Measurements from ENCODE around the gene GRAMD2A. TPM values are rescaled to one million over a fixed set of nuclear protein-coding genes. Genes with fewer than 3 reads are reported as not detected.

The GRAMD2A gene
- total and polyA plus RNA-seq, 2 experiments from 2014 or later: 4.4 to 4.6 TPM

GRCh38 chr15:72117486-72118016, 80.0 kb downstream of the GRAMD2A start:
- H3K9me2 ChIP-seq (replicated peaks; ENCODE audit: insufficient read depth): no peaks in the 10 kb centered on the region
- H3K27ac ChIP-seq: peak overlapping the region; percentile 95
- H3K36me3 ChIP-seq (replicated peaks; ENCODE audit: insufficient read depth, low read depth): no peaks in the 10 kb centered on the region
- H3K27me3 ChIP-seq: no peaks in the 10 kb centered on the region
- no peak for TF ChIP-seq EZH2phosphoT487 (IDR thresholded peaks at IDR 0.05; ENCODE audit: low read depth, severe bottlenecking, unreplicated experiment)
- no peak for TF ChIP-seq EZH2 (IDR thresholded peaks at IDR 0.05; ENCODE audit: borderline replicate concordance)
- TF ChIP-seq, protein P1, sequence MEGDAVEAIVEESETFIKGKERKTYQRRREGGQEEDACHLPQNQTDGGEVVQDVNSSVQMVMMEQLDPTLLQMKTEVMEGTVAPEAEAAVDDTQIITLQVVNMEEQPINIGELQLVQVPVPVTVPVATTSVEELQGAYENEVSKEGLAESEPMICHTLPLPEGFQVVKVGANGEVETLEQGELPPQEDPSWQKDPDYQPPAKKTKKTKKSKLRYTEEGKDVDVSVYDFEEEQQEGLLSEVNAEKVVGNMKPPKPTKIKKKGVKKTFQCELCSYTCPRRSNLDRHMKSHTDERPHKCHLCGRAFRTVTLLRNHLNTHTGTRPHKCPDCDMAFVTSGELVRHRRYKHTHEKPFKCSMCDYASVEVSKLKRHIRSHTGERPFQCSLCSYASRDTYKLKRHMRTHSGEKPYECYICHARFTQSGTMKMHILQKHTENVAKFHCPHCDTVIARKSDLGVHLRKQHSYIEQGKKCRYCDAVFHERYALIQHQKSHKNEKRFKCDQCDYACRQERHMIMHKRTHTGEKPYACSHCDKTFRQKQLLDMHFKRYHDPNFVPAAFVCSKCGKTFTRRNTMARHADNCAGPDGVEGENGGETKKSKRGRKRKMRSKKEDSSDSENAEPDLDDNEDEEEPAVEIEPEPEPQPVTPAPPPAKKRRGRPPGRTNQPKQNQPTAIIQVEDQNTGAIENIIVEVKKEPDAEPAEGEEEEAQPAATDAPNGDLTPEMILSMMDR (IDR thresholded peaks at IDR 0.05; ENCODE audit: poor library complexity): no peak
- peak overlapping the region; percentile 91 for H3K4me2 ChIP-seq
- peak overlapping the region; percentile 76 for H2AFZ ChIP-seq
- WGBS (ENCODE audit: low lambda C conversion rate, missing lambda C conversion rate): 2% methylated on average over 17 of the region's 59 CpGs
- H3K9me3 ChIP-seq (ENCODE audit: low read depth): no peaks in the 10 kb centered on the region
- H3K4me3 ChIP-seq: peak overlapping the region; percentile 95
- H3K79me2 ChIP-seq: peaks cover 63% of the 10 kb centered on the region
- H4K20me1 ChIP-seq (ENCODE audit: insufficient read depth, poor library complexity, severe bottlenecking): peaks cover 20% of the 10 kb centered on the region
- H3K4me1 ChIP-seq (ENCODE audit: insufficient read depth): peaks cover 12% of the 10 kb centered on the region
- peak; percentile 85 for DNase-seq (ENCODE audit: low spot score)

DNA sequence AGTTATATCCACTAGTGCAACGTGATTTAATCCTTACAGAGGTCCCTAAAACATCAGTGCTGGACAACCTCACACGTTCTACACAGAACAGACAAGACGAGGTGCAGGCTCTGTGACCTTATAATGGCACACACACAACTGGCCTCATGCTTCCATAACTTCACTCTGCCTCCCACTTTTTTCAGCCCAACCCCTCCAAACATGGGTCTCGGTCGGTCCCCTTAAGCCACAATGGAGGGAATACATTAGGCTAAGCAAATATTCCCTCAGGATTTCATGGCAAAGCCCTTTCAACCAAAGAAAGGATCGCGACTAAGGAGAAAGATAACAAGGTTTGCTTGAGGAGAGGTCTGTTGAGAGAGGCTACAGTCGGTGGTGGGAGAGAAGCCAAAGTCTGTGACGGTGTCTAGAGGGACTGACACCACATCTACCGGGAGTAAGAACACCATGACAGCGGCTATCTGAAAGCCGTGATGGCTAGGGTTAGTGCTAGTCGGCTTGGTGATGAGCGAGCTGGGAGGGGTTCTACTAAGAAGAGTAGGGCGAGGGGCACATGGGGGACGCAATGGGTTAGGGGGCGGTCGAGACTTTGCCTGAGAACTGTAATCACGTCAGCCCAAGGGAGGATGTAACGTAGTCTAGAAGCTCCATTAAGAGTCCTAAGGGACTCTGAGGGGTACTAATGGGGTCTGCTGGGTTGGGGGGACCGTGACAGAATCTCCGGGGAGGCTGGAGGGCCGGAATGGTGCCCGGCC, 80.7 kb downstream of the GRAMD2A start:
- Histone ChIP-seq H2AFZ (peak overlapping the region; percentile 76), H3K36me3 (replicated peaks; ENCODE audit: insufficient read depth, low read depth) (no peaks in the 10 kb centered on the region), H3K4me1 (ENCODE audit: insufficient read depth) (peaks cover 12% of the 10 kb centered on the region), H3K9me2 (replicated peaks; ENCODE audit: insufficient read depth) (no peaks in the 10 kb centered on the region), H3K27me3 (no peaks in the 10 kb centered on the region), H4K20me1 (ENCODE audit: insufficient read depth, poor library complexity, severe bottlenecking) (peaks cover 20% of the 10 kb centered on the region), H3K79me2 (peaks cover 70% of the 10 kb centered on the region), H3K27ac (peak overlapping the region; percentile 95), H3K9me3 (ENCODE audit: low read depth) (no peaks in the 10 kb centered on the region), H3K4me3 (peak overlapping the region; percentile 95), H3K4me2 (peak overlapping the region; percentile 91)
- no peak for TF ChIP-seq EZH2phosphoT487 (IDR thresholded peaks at IDR 0.05; ENCODE audit: low read depth, severe bottlenecking, unreplicated experiment)
- TF ChIP-seq EZH2 (IDR thresholded peaks at IDR 0.05; ENCODE audit: borderline replicate concordance): no peak
- TF ChIP-seq, protein P1 (IDR thresholded peaks at IDR 0.05; ENCODE audit: poor library complexity): no peak
- 2% methylated on average over 24 of the region's 24 CpGs for WGBS (ENCODE audit: low lambda C conversion rate, missing lambda C conversion rate)
- peak; percentile 53 for DNase-seq (ENCODE audit: low spot score)

DNA sequence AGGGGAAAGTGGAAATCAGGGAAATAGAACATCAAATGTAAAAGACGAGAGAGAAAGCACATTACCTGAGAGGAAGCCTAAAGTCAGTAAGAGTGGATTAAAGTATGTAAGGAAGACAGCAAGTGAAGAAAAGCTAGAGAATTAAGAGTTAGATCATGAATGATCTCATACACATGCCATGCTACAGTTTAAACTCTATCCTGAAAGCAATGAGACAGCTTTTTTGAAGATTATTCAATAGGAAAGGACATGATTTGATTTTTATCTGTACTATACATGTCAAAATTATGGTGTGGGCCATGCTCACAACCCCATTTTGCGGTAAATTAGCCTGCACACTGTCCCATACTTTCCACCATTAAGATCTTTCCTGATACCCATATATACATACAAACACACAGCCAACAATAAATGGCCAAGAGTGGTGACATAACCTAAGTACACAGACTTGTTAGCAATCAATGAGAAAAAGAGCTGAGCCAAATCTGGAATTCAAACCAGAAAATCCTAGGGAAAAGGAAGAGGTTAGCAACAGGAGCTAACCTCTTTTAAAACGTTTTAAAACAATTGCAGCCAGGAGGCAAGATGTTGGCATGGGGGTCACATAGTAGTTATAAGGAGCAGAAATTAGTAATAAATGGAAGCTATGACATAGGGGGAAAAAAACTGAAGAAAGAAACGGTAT, 84.1 kb downstream of the GRAMD2A start:
- Histone ChIP-seq H3K27me3 (no peaks in the 10 kb centered on the region), H4K20me1 (ENCODE audit: insufficient read depth, poor library complexity, severe bottlenecking) (peaks cover 20% of the 10 kb centered on the region), H3K4me1 (ENCODE audit: insufficient read depth) (peaks cover 12% of the 10 kb centered on the region), H3K9me2 (replicated peaks; ENCODE audit: insufficient read depth) (no peaks in the 10 kb centered on the region), H3K27ac (no peak overlapping the region), H3K4me2 (no peak overlapping the region), H3K4me3 (no peak overlapping the region), H2AFZ (no peak overlapping the region), H3K79me2 (peaks cover 86% of the 10 kb centered on the region), H3K9me3 (ENCODE audit: low read depth) (no peaks in the 10 kb centered on the region), H3K36me3 (replicated peaks; ENCODE audit: insufficient read depth, low read depth) (no peaks in the 10 kb centered on the region)
- DNase-seq (ENCODE audit: low spot score): no peak
- TF ChIP-seq, protein P1 (IDR thresholded peaks at IDR 0.05; ENCODE audit: poor library complexity): no peak
- TF ChIP-seq EZH2phosphoT487 (IDR thresholded peaks at IDR 0.05; ENCODE audit: low read depth, severe bottlenecking, unreplicated experiment) (no peak), EZH2 (IDR thresholded peaks at IDR 0.05; ENCODE audit: borderline replicate concordance) (no peak)
- 70% methylated on average over 4 of the region's 4 CpGs for WGBS (ENCODE audit: low lambda C conversion rate, missing lambda C conversion rate)
